Measurements from ENCODE around the gene CFAP58.

GRCh38 chr10:104304356-104304745 is 49.3 kb upstream of the CFAP58 start:
- TF ChIP-seq, protein P1, sequence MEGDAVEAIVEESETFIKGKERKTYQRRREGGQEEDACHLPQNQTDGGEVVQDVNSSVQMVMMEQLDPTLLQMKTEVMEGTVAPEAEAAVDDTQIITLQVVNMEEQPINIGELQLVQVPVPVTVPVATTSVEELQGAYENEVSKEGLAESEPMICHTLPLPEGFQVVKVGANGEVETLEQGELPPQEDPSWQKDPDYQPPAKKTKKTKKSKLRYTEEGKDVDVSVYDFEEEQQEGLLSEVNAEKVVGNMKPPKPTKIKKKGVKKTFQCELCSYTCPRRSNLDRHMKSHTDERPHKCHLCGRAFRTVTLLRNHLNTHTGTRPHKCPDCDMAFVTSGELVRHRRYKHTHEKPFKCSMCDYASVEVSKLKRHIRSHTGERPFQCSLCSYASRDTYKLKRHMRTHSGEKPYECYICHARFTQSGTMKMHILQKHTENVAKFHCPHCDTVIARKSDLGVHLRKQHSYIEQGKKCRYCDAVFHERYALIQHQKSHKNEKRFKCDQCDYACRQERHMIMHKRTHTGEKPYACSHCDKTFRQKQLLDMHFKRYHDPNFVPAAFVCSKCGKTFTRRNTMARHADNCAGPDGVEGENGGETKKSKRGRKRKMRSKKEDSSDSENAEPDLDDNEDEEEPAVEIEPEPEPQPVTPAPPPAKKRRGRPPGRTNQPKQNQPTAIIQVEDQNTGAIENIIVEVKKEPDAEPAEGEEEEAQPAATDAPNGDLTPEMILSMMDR (IDR thresholded peaks at IDR 0.05), result no peak
- TF ChIP-seq EZH2 (IDR thresholded peaks at IDR 0.05; ENCODE audit: borderline replicate concordance, insufficient read depth, low read depth, low read length, poor library complexity, severe bottlenecking), result no peak

Measured in B cell (primary cell).